ENCODE results near the gene ABHD18.
"Not testable (repeated sequence)": the region's sequence is repeated elsewhere in the genome, so short reads cannot be mapped to it uniquely, and the experiment has no call there.

The ABHD18 gene

DNA sequence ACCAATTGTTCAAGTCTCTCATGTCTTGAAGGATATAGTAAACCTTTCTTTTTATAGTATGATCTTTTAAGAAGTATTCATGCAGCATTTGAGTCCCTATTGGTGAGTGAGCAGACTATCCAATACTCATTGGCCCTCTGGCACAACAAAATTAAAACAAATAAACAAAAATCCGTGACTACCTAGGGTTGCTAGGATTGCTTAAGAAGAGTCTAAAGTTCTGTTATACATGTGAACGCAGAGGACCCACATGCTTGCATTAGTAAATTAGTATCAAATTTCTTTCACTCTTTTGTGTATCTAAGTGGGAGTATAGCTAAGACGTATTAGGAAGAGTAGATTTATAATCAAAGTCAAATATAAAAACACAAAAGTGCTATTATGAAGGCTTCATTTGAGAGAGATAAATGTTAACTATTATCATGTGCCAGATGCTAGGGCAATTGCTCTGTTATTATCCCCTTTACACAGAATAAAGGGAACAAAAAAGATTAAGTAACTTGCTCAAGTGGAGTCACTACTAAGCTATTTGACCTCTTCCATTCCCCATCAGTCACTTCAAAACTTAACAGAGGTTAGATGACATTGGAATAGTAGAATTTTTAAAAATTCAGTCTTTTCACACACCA is 66.7 kb downstream of the ABHD18 start:
- H3K27me3 ChIP-seq (replicated peaks; ENCODE audit: control insufficient read depth, insufficient read depth, low read length): no peaks in the 10 kb centered on the region
- TF ChIP-seq, protein P1, sequence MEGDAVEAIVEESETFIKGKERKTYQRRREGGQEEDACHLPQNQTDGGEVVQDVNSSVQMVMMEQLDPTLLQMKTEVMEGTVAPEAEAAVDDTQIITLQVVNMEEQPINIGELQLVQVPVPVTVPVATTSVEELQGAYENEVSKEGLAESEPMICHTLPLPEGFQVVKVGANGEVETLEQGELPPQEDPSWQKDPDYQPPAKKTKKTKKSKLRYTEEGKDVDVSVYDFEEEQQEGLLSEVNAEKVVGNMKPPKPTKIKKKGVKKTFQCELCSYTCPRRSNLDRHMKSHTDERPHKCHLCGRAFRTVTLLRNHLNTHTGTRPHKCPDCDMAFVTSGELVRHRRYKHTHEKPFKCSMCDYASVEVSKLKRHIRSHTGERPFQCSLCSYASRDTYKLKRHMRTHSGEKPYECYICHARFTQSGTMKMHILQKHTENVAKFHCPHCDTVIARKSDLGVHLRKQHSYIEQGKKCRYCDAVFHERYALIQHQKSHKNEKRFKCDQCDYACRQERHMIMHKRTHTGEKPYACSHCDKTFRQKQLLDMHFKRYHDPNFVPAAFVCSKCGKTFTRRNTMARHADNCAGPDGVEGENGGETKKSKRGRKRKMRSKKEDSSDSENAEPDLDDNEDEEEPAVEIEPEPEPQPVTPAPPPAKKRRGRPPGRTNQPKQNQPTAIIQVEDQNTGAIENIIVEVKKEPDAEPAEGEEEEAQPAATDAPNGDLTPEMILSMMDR (IDR thresholded peaks at IDR 0.05; ENCODE audit: insufficient read depth, low read length, poor library complexity, severe bottlenecking): no peak
- H3K36me3 ChIP-seq (ENCODE audit: control insufficient read depth, insufficient read depth, low read length): peaks cover 2% of the 10 kb centered on the region; the same call in 1 of the 2 replicates
- DNase-seq (ENCODE audit: extremely low read depth, insufficient read length): no peak
- H3K4me3 ChIP-seq (replicated peaks; ENCODE audit: low read depth, low read length): no peak overlapping the region

DNA sequence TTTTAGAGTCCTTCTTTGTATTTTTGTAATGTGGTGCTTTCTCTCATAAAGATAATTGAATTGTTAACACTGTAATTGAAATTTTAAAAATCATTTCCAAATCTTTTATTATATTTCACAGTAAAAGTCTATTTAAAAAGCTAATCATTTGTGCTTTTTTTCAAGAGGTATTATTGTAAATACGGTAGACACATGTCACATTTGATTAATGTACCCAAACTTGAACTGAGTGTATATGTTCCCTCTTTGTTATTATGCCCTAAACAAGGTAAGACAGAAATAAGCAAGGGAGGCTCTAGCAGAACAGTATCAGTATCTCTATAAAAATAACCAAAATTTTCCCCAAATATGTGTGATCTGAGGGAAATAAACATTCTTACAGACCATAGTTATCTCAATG is 74.4 kb downstream of the ABHD18 start:
- TF ChIP-seq, protein P1 (IDR thresholded peaks at IDR 0.05; ENCODE audit: insufficient read depth, low read length, poor library complexity, severe bottlenecking): no peak
- DNase-seq (ENCODE audit: extremely low read depth, insufficient read length): no peak
- Histone ChIP-seq H3K4me3 (replicated peaks; ENCODE audit: low read depth, low read length) (no peak overlapping the region), H3K36me3 (ENCODE audit: control insufficient read depth, insufficient read depth, low read length) (no peaks in the 10 kb centered on the region), H3K27me3 (replicated peaks; ENCODE audit: control insufficient read depth, insufficient read depth, low read length) (no peaks in the 10 kb centered on the region)

GRCh38 chr4:128047019-128047418 is 81.8 kb downstream of the ABHD18 start:
- DNase-seq (ENCODE audit: extremely low read depth, insufficient read length); H3K4me3 ChIP-seq (replicated peaks; ENCODE audit: low read depth, low read length); H3K27me3 ChIP-seq (replicated peaks; ENCODE audit: control insufficient read depth, insufficient read depth, low read length); H3K36me3 ChIP-seq (ENCODE audit: control insufficient read depth, insufficient read depth, low read length): not testable (repeated sequence)

GRCh38 chr4:128047514-128047913 is 82.3 kb downstream of the ABHD18 start:
- H3K27me3 ChIP-seq (replicated peaks; ENCODE audit: control insufficient read depth, insufficient read depth, low read length); H3K36me3 ChIP-seq (ENCODE audit: control insufficient read depth, insufficient read depth, low read length); DNase-seq (ENCODE audit: extremely low read depth, insufficient read length); H3K4me3 ChIP-seq (replicated peaks; ENCODE audit: low read depth, low read length): not testable (repeated sequence)

- not testable (repeated sequence) for DNase-seq (ENCODE audit: extremely low read depth, insufficient read length); H3K36me3 ChIP-seq (ENCODE audit: control insufficient read depth, insufficient read depth, low read length); H3K4me3 ChIP-seq (replicated peaks; ENCODE audit: low read depth, low read length); H3K27me3 ChIP-seq (replicated peaks; ENCODE audit: control insufficient read depth, insufficient read depth, low read length)
Measured at GRCh38 chr4:128051229-128051628, 86.0 kb downstream of the ABHD18 start.

GRCh38 chr4:128054907-128055306 is 89.7 kb downstream of the ABHD18 start:
- DNase-seq (ENCODE audit: extremely low read depth, insufficient read length); H3K4me3 ChIP-seq (replicated peaks; ENCODE audit: low read depth, low read length); H3K27me3 ChIP-seq (replicated peaks; ENCODE audit: control insufficient read depth, insufficient read depth, low read length); H3K36me3 ChIP-seq (ENCODE audit: control insufficient read depth, insufficient read depth, low read length): not testable (repeated sequence)

DNA sequence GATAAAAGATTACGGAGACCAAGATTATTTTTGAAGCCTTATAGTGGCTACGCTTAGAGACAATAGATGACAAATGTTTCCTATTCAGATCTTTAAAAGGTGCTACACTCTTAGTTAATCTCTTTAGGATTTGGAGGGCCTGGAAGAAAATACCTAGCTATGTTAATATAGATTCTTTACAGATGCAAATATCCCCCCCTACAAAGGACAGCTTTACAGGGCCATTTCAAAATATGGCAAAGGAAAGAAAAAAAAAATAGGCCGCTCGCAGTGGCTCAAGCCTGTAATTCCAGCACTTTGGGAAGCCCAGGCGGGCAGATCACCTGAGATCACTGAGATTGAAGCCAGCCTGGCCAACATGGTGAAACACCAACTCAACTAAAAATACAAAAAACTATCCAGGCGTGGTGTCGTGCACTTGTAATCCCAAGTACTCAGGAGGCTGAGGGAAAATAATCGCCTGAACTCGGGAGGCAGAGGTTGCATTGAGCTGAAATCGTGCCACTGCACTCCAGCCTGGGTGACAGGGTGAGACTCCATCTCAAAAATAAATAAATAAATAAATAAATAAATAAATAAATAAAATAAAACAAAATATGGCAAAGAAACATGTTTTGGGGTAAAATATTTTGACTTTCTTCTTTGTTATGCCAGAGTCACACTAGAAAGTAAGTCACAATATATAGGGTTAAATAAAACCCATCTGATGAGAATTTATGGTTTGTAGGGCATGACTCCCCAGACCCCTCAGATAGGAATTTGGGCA is 90.4 kb downstream of the ABHD18 start:
- not testable (repeated sequence) for H3K4me3 ChIP-seq (replicated peaks; ENCODE audit: low read depth, low read length); H3K27me3 ChIP-seq (replicated peaks; ENCODE audit: control insufficient read depth, insufficient read depth, low read length); DNase-seq (ENCODE audit: extremely low read depth, insufficient read length); H3K36me3 ChIP-seq (ENCODE audit: control insufficient read depth, insufficient read depth, low read length)

GRCh38 chr4:128056396-128056795 is 91.2 kb downstream of the ABHD18 start:
- H3K4me3 ChIP-seq (replicated peaks; ENCODE audit: low read depth, low read length): no peak overlapping the region

More at GRCh38 chr4:128056396-128056795, 91.2 kb downstream of the ABHD18 start:
- DNase-seq (ENCODE audit: extremely low read depth, insufficient read length): no peak
- TF ChIP-seq, protein P1 (IDR thresholded peaks at IDR 0.05; ENCODE audit: insufficient read depth, low read length, poor library complexity, severe bottlenecking): no peak
- Histone ChIP-seq H3K27me3 (replicated peaks; ENCODE audit: control insufficient read depth, insufficient read depth, low read length) (no peaks in the 10 kb centered on the region), H3K36me3 (ENCODE audit: control insufficient read depth, insufficient read depth, low read length) (no peaks in the 10 kb centered on the region)
